Measurements from ENCODE around the gene FBRSL1. TPM values are rescaled to one million over a fixed set of nuclear protein-coding genes. Genes with fewer than 3 reads are reported as not detected.
"Not testable (repeated sequence)": the region's sequence is repeated elsewhere in the genome, so short reads cannot be mapped to it uniquely, and the experiment has no call there.

FBRSL1 gene
- total RNA-seq, 2 donors from 2014 or later, result 46.7 to 49.4 TPM

DNA sequence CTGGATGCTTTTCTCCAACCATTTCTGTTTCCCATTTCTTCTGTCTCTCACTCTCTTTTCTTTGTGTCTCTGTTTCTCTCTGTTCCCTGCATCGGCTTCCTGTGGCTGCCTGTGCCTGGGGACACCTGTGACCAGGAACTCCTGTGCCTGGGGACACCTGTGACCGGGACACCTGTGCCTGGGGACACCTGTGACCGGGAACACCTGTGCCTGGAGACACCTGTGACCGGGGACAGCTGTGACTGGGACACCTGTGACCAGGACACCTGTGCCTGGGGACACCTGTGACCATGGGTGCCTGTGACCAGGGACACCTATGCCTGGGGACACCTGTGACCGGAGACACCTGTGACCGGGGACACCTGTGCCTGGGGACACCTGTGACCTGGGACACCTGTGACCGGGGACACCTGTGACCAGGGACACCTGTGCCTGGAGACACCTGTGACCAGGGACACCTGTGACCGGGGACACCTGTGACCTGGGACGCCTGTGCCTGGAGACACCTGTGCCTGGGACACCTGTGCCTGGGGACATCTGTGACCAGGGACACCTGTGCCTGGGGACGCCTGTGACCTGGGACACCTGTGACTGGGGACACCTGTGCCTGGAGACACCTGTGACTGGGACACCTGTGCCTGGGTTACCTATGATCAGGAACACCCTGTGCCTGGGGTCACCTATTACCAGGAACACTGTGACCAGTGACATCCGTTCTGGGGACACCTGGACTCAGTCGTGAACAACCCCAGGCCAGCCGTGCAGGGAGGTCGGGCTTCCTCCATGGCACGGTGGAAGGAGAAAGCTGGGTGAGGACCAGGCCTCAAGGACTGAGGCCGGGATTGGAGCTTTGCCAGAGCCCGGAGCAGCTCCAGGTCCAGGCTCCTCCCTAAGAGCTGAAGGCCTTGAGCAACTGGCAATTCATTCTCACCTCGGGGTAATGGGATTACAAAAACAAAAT, 23.4 kb upstream of the FBRSL1 start:
- ATAC-seq (no peak), DNase-seq (no peak)
- intact Hi-C loops (cut with DNase I), result no loop called here

DNA sequence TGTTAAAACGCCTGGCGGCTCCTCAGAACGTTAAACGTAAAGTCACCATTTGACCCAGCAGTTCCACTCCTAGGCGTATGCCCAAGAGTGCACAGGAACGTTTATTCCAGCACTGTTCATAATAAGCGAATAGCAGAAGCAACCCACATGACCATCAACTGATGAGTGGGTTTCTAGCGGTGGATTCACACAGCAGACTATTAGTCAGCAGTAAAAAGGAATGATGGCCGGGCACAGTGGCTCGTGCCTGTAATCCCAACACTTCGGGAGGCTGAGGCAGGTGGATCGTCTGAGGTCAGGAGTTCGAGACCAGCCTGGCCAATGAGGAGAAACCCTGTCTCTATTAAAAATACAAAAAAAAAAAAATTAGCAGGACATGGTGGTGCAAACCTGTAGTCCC, 22.4 kb upstream of the FBRSL1 start:
- intact Hi-C loops (cut with DNase I), result no loop called here
- DNase-seq (no peak), ATAC-seq (no peak)

DNA sequence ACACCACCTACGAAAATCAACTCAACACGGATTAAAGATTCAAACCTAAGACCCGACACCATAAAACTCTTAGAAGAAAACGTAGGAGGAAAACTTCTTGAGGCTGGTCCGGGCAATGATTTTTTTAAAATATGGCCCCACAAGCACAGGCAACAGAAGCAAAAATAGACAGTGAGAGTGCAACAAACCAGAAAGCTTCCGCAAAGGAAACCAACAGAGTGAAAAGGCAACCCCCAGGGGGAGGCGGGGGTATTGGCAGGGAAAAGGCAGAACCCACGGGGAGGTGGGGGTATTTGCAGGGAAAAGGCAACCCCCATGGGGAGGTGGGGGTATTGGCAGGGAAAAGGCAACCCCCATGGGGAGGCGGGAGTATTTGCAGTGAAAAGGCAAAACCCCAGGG, 20.5 kb upstream of the FBRSL1 start:
- intact Hi-C loops (cut with DNase I), result no loop called here
- DNase-seq, result no peak
- ATAC-seq, result no peak

DNA sequence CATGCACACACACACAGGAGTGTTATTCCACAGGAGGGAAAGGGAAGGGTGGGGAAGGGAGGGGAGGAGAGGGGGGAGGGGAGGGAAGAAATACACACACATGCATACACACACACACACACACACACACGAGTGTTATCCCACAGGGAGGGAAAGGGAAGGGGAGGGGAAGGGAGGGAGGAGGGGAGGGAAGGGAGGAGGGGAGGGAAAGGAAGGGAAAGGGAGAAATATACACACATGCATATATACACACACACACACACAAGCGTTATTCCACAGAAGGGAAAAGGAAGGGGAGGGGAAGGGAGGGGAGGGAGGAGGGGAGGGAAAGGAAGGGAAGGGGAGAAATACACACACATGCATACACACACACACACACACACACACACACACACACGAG, 19.6 kb upstream of the FBRSL1 start:
- ATAC-seq (no peak), DNase-seq (no peak)
- intact Hi-C loops (cut with DNase I), result no loop called here

DNA sequence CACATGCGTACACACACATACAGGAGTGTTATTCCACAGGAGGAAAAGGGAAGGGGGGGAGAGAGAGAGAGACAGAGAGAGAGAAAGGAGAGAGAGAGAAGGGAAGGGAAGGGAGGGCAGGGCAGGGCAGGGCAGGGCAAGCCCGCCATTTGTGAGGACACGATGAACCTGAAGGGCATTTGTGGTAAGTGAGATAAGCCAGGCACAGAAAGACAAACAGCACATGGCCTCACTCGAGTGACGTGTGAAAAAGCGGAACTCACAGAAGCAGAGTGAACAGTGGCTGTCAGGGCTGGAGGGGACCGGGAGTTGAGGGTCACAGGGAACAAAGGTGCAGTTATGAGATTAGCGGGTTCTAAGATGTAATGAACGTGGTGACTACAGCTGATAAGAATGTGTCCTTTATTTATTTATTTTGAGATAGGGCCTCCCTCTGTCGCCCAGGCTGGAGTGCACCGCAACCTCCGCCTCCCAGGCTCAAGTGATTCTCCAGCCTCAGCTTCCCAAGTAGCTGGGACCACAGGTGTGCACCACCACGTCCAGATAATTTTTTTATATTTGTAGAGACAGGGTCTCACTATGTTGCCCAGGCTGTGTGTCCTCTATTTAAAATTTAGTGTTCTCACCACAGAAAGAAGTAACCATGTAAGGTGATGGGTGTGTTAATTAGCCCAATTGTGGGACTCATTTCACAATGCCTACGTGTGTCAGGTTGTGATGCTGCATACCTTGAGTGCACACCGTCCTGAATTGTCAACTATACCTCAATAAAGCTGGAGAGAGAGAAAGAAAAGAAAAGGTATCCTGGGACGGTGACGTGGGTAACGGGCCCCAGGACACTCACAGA, 18.7 kb upstream of the FBRSL1 start:
- DNase-seq (no peak), ATAC-seq (peak; percentile 19 to 68)
- intact Hi-C loops (cut with DNase I), result no loop called here

DNA sequence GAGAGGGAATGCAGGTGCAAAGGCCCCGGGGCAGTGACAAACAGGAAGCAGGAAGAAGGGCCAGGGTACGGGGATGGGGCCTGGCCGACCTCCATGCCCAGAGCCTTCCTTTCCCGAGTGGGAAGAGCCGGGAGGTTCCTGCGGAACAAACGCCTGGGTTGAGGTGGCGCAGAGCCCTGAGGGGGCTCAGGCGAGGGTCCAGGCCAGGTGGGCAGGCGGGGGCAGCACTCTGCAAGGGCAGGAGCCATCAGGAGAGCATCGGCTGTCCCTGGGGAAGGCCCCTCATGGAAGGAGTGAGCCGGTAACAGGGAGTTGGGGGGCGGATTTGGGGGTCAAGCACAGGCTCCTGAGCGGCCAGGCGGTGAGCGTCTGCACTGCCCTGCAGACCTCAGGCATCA, 18.1 kb upstream of the FBRSL1 start:
- intact Hi-C loops (cut with DNase I), result no loop called here
- no peak for ATAC-seq
- DNase-seq, result no peak

GRCh38 chr12:132472386-132472785, 17.6 kb upstream of the FBRSL1 start:
- ATAC-seq (no peak), DNase-seq (no peak)
- intact Hi-C loops (cut with DNase I), result no loop called here

- DNase-seq, result no peak
- no peak for ATAC-seq
- intact Hi-C loops (cut with DNase I), result no loop called here
These were observed 15.7 kb upstream of the FBRSL1 start for GRCh38 chr12:132474237-132474741.

GRCh38 chr12:132474799-132475303, 15.1 kb upstream of the FBRSL1 start:
- ATAC-seq; DNase-seq; intact Hi-C loops (cut with DNase I): not testable (repeated sequence)

DNA sequence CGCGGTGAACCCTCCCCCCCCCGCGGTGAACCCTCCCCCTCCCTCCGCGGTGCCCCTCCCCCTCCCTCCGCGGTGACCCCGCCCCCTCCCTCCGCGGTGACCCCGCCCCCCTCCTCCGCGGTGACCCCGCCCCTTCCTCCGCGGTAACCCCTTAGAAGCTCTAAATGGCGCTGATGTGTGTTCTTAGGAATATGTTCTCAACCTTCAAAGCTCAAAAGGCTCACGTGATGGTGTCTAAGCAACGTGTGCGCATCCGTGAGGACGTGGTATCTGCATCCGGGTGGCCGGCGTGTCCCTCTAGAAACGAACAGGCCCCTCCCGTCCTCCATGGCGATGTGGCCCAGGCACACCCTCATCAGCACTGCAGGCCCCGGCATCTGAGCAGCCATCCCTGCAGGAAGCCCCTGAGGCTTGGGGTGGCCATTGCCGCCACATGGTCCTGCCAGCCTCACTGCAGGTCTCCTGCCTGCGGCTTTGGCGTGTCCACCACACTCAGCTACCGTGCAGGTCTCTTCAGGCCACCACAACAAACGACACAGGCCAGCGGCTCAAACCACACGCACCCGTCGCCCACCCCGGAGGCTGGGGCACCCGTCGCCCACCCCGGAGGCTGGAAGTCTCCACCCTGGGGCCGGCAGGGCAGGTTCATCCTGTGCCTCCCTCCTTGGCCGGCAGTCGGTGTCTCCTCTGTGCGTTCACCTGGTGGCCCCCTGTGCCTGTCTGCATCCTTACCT, 14.5 kb upstream of the FBRSL1 start:
- ATAC-seq, result no peak
- intact Hi-C loops (cut with DNase I), result no loop called here
- no peak for DNase-seq

DNA sequence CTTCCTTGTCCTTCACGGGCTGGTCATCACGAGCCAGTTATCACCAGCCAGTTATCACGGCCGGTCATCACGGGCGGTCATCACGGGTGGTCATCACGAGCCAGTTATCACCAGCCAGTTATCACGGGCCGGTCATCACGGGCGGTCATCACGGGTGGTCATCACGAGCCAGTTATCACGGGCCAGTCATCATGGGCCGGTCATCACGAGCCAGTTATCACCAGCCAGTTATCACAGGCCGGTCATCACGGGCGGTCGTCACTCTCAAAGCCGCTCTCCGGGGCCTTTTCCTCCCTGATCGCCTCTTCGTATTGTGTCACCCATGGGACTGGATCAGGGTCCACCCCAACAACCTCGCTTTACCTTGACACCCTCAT, 13.9 kb upstream of the FBRSL1 start:
- intact Hi-C loops (cut with DNase I), result no loop called here
- ATAC-seq, result no peak
- no peak for DNase-seq

DNA sequence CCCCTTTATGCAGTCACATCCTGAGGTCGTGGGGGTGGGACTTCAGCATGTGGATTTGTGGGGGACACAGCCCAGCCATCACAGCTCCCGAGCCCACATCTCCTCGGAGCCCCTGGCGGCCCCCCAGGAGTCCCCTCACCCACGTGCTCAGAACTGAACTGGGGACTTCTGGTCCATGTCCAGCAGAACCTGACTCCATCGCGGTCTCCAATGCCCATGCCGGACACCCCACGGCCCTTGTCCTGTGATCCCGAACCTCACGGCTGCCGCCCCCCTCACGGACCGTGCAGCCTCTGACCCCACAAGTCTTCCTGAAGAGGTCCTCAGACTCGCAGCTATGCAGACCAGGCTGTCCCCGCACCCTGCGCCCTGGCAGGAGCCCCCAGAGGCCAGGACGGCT, 13.5 kb upstream of the FBRSL1 start:
- ATAC-seq, result no peak
- no peak for DNase-seq

DNA sequence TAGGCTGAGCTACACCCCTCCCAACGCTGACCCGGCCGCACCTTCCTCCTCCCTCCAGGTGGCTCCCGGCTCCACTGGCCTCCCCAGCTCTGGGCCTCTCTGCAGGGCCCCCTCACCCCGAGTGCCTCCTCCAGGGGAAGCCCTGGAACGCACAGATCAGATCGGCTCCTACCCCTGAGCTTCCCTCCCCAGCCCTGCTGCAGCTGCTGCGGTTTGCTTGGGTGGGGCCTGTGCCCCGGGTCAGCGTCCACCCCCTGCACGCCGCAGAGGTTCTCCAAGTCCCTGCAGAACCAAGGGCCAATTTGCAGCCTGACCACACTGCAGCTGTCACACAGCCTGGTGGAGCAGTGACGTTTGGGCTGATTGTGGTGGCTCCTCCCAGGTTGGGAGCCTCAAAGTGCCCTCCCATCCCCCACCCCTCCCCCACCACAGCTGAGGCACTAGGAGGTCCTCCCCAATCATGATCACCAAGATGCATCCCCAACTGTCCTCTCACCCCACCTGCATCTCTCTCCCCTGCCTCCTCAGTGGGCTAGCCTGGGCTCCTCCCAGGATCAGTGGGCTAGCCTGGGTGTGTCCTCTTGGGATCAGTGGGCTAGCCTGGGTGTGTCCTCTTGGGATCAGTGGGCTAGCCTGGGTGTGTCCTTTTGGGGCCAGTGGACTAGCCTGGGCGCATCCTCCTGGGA, 12.8 kb upstream of the FBRSL1 start:
- no peak for DNase-seq
- ATAC-seq, result no peak
- intact Hi-C loops (cut with DNase I), result no loop called here

More for the DNA sequence above, 13.5 kb upstream of the FBRSL1 start:
- intact Hi-C loops (cut with DNase I), result no loop called here

DNA sequence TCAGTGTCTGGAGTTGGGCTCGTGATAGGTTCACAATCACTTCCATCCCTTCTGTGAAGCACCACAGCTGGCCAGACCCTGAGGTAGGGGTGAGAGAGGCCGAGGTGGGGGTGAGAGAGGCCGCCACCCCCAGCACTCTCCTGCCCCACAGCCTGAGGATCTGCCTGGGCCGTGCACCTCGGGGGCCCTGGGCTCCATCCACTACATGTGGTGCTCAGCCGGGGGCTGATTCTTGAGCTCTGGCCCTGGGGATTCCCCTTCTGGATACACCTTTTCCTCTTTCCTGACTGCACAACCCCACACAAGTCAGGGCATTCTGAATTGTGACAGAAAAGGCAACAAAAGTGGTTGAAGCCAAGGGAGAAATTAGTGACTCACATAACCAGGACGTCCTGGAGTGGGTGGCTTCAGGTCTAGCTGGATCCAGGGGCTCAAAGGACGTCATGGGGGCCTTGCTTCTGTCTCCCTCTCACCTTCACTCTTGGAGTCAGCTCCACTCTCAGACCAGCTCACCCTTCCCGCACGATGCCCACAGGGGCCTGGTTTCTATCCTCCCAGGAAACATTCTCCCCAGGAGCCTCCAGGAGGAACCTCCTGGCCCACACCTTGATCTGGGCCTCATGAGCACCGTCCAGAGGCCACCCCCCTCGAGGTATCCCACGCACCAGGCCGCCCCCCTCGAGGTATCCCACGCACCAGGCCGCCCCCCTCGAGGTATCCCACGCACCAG, 12.1 kb upstream of the FBRSL1 start:
- intact Hi-C loops (cut with DNase I), result no loop called here
- ATAC-seq, result no peak
- no peak for DNase-seq

DNA sequence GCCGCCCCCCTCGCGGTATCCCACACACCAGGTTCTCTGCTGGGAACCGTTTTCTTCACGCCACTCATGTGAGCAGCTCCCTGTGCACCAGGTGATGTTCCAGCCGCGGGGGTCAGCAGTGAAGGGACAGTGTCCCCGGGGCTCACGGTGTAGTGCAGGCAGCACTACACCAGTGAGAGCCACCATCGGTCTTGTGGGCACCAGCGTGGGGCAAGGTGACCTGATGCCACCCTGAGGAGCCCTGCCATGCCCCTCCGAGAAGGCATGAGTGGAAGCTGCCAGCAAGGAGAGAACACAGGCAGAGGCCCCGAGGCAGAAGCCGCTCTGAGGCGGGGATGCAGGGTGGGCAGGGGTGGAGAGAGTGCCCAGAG, 11.5 kb upstream of the FBRSL1 start:
- intact Hi-C loops (cut with DNase I), result no loop called here
- DNase-seq (no peak), ATAC-seq (no peak)

DNA sequence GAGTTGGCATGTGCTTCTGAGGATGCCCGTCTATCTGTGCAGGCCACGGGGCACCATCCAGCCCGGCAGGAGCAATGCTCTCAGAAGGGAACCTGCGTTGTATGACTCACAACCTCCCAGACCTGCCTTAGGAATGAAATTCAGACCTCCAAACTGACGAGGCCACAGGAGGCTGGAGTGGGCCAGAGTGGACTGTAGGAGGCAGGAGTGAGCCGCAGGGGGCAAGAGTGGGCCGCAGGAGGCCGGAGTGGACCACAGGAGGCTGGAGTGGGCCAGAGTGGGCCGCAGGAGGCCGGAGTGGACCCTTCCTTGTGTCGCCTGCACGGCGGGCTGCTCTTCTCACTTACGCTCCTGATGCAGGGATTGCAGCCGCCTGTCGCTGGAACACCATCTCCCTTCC, 11.1 kb upstream of the FBRSL1 start:
- ATAC-seq, result no peak
- no peak for DNase-seq
- intact Hi-C loops (cut with DNase I), result no loop called here

DNA sequence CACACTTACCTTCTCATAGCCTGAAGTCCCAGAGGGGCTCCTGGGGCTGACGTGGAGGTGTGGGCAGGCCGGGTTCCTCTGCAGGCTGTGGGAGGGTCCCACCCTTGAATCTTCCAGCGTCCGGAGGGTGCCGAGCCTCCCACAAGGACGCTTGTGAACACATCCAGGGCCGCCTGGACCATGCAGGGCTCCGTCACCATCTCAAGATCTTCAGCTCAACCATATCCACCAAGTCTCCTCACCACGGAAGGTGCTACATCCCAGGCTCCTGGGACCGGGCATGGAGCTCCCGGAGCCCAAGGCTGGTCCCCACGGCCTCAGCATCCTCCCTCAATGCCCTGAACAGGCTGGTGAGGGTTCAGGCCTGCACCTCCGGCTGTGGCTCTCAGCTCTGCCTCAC, 10.7 kb upstream of the FBRSL1 start:
- no peak for ATAC-seq

DNA sequence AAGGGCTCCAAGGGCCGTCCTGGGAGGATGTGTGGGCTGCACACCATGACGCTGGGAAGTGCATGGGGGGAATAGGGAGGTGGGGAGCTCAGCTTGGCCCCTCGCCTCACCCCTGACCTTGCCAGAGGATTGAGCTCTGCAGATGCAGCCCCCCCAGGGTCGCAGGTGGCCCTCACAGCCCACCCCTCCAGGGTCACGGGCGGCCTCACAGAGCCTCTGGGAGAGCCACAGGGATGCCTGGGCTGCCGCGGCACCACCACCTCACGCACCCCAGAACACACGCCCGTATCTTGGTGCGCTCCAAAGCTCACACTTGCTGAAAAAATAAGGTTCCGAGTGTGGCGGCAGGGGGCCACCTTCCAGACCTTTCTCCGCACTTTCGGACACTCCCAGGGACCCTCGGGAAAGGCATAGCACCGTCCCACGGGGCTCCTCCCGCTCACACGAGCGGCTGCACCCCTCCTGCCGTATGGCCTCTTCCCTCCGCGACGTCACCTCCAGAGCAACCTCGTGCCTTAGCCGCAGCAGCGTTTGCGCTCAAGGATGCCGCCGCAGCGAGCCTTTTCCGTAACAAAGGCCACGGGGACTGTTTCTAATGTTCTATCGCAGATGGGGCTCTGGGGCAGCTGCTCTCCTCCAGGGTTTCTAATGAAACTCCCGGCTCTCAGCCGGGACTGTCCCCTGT, 9.9 kb upstream of the FBRSL1 start:
- ATAC-seq (no peak), DNase-seq (no peak)
- intact Hi-C loops (cut with DNase I), result no loop called here

More for the DNA sequence above, 10.7 kb upstream of the FBRSL1 start:
- no peak for DNase-seq
- intact Hi-C loops (cut with DNase I), result no loop called here

Data from left cardiac atrium (tissue), 4 donors.